GM12865 (cell line): Measurements from ENCODE around the gene MEA1.

ENCODE experiments used
- DNase-seq: peaks from one replicate; pipeline ENCODE4 v3.0.0; 2010; ENCODE audit warnings: low read depth
- H3K4me3 ChIP-seq: 2 replicates; pipeline ENCODE4 v1.5.1; 2011; ENCODE audit warnings: mild to moderate bottlenecking, low read depth, low read length, control low read depth
- CTCF ChIP-seq: IDR thresholded peaks from 2 replicates; pipeline ENCODE4 v1.5.1; 2011; ENCODE audit warnings: low read length, control low read depth, low read depth, inconsistent platforms; ENCODE audit not compliant: insufficient read depth; ENCODE audit errors: missing control alignments

Gene MEA1

GRCh38 chr6:42971746-42972327, 41.9 kb downstream of the MEA1 start:
- no peak for TF ChIP-seq CTCF
- no peak overlapping the region for H3K4me3 ChIP-seq
- DNase-seq, result no peak

GRCh38 chr6:42970871-42971612, 42.7 kb downstream of the MEA1 start:
- no peak overlapping the region for H3K4me3 ChIP-seq
- no peak for TF ChIP-seq CTCF
- DNase-seq, result no peak

GRCh38 chr6:42969934-42970333, 43.8 kb downstream of the MEA1 start:
- DNase-seq, result no peak
- TF ChIP-seq CTCF, result no peak
- no peak overlapping the region for H3K4me3 ChIP-seq

- no peak for TF ChIP-seq CTCF
- no peak for DNase-seq
- H3K4me3 ChIP-seq, result no peak overlapping the region
These were observed 44.3 kb downstream of the MEA1 start for GRCh38 chr6:42969431-42969830.

GRCh38 chr6:42968783-42969182, 45.0 kb downstream of the MEA1 start:
- DNase-seq, result no peak
- TF ChIP-seq CTCF, result no peak
- no peak overlapping the region for H3K4me3 ChIP-seq

GRCh38 chr6:42968126-42968701, 45.5 kb downstream of the MEA1 start:
- DNase-seq, result no peak
- TF ChIP-seq CTCF, result no peak
- H3K4me3 ChIP-seq, result no peak overlapping the region

GRCh38 chr6:42967228-42967627, 46.5 kb downstream of the MEA1 start:
- no peak for TF ChIP-seq CTCF
- DNase-seq, result no peak
- no peak overlapping the region for H3K4me3 ChIP-seq
